IPS-NIHi7 (cell line): ENCODE data around the gene PRR20A.
"Not testable (repeated sequence)": the region's sequence is repeated elsewhere in the genome, so short reads cannot be mapped to it uniquely, and the experiment has no call there.

Experiments used
- DNase-seq: peaks from one replicate; pipeline ENCODE4 v3.0.0; 2012; ENCODE audit warnings: mixed read lengths; ENCODE audit errors: extremely low spot score

Gene PRR20A

GRCh38 chr13:57140235-57140968 is at the start of gene PRR20A:
Gene PRR20A, plus strand, starts transcription at chr13:57140918. Its CDS starts 387 bp downstream, at chr13:57141305.
- DNase-seq = not testable (repeated sequence)

- no peak for DNase-seq
Measured at GRCh38 chr13:57114945-57115344, 25.8 kb upstream of the PRR20A start.

GRCh38 chr13:57123681-57124080 is 17.0 kb upstream of the PRR20A start:
- DNase-seq = no peak

GRCh38 chr13:57128909-57129308 is 11.8 kb upstream of the PRR20A start:
- peak; percentile 19 for DNase-seq

- no peak for DNase-seq
Measured at GRCh38 chr13:57136093-57136492, 4.6 kb upstream of the PRR20A start.

GRCh38 chr13:57137585-57137984 is 3.1 kb upstream of the PRR20A start:
- no peak for DNase-seq

- no peak for DNase-seq
Measured at GRCh38 chr13:57138988-57139387, 1.7 kb upstream of the PRR20A start.

GRCh38 chr13:57139781-57140180 is 937 bp upstream of the PRR20A start:
- DNase-seq = not testable (repeated sequence)

- DNase-seq = not testable (repeated sequence)
Measured at GRCh38 chr13:57147188-57147587, 6.5 kb downstream of the PRR20A start, which contains the start of gene PRR20B. Gene PRR20B, plus strand, starts transcription at chr13:57147488. Its CDS starts 387 bp downstream, at chr13:57147875.

GRCh38 chr13:57148106-57148505 is 7.4 kb downstream of the PRR20A start:
- not testable (repeated sequence) for DNase-seq

- not testable (repeated sequence) for DNase-seq
Measured at GRCh38 chr13:57153761-57154160, 13.0 kb downstream of the PRR20A start, which contains the start of gene PRR20C. Gene PRR20C, plus strand, starts transcription at chr13:57154061. Its CDS starts 387 bp downstream, at chr13:57154448.

GRCh38 chr13:57160332-57160731 is 19.6 kb downstream of the PRR20A start, which contains the start of gene PRR20D:
Gene PRR20D, plus strand, starts transcription at chr13:57160632. Its CDS starts 387 bp downstream, at chr13:57161019.
- DNase-seq = not testable (repeated sequence)

- DNase-seq = not testable (repeated sequence)
Measured at GRCh38 chr13:57166897-57167296, 26.2 kb downstream of the PRR20A start, which contains the start of gene PRR20E. Gene PRR20E, plus strand, starts transcription at chr13:57167197. Its CDS starts 387 bp downstream, at chr13:57167584.

GRCh38 chr13:57191667-57192066 is 50.9 kb downstream of the PRR20A start:
- DNase-seq = no peak
